Mesenchymal stem cell (in vitro differentiated cells and primary cell): Measurements from ENCODE around the gene SF3B6.

Experiments used
- DNase-seq: peaks from one replicate; pipeline ENCODE4 v3.0.0-alpha.2; 2013
- H2AFZ ChIP-seq: one replicate; pipeline ENCODE4 v1.6.1; 2013; ENCODE audit warnings: low read depth, mild to moderate bottlenecking, control low read depth, inconsistent platforms, low read length, moderate library complexity
- H2AK5ac ChIP-seq: 2 replicates; pipeline ENCODE4 v1.6.1; 2013; ENCODE audit warnings: low read length, moderate library complexity, mild to moderate bottlenecking, inconsistent platforms; ENCODE audit not compliant: severe bottlenecking
- H2BK120ac ChIP-seq: one replicate; pipeline ENCODE4 v1.6.1; 2013; ENCODE audit warnings: low read depth, mild to moderate bottlenecking, inconsistent platforms, low read length, moderate library complexity
- H2BK12ac ChIP-seq, 2 experiments: one replicate each; pipeline ENCODE4 v1.6.1; 2013; ENCODE audit warnings: inconsistent platforms in 2 of 2, low read length in 2 of 2, mild to moderate bottlenecking in 2 of 2, moderate library complexity in 2 of 2, control low read depth in 1 of 2
- H2BK15ac ChIP-seq: one replicate; pipeline ENCODE4 v1.6.1; 2013; ENCODE audit warnings: mild to moderate bottlenecking, low read depth, inconsistent platforms; ENCODE audit not compliant: poor library complexity, severe bottlenecking
- H2BK5ac ChIP-seq: 2 replicates; pipeline ENCODE4 v1.6.1; 2013; ENCODE audit warnings: low read depth, mild to moderate bottlenecking, low read length, control low read depth, inconsistent platforms; ENCODE audit not compliant: poor library complexity, severe bottlenecking
- H3K14ac ChIP-seq, 2 experiments: one replicate each; pipeline ENCODE4 v1.6.1; 2013; ENCODE audit warnings: inconsistent platforms in 2 of 2, low read length in 2 of 2, control low read depth in 1 of 2, mild to moderate bottlenecking in 1 of 2, moderate library complexity in 1 of 2
- H3K18ac ChIP-seq, 2 experiments: one replicate each; pipeline ENCODE4 v1.6.1; 2013; ENCODE audit warnings: inconsistent platforms in 2 of 2, low read length in 2 of 2, control low read depth in 1 of 2, low read depth in 1 of 2, mild to moderate bottlenecking in 1 of 2
- H3K23ac ChIP-seq, 2 experiments: one replicate each; pipeline ENCODE4 v1.6.1; 2013; ENCODE audit warnings: inconsistent platforms in 2 of 2, low read length in 2 of 2, mild to moderate bottlenecking in 2 of 2, moderate library complexity in 2 of 2, control low read depth in 1 of 2
- H3K27ac ChIP-seq: 2 replicates; pipeline ENCODE4 v1.5.1; 2013; ENCODE audit warnings: mild to moderate bottlenecking, moderate library complexity, low read length, control low read depth, inconsistent platforms; ENCODE audit not compliant: poor library complexity, severe bottlenecking
- H3K27me3 ChIP-seq, 2 experiments: 2 replicates each; pipeline versions ENCODE4 v1.6.1 to v1.7.0; 2013; ENCODE audit warnings: low read length in 2 of 2, mild to moderate bottlenecking in 2 of 2, moderate library complexity in 2 of 2, control low read depth in 1 of 2, inconsistent platforms in 1 of 2; ENCODE audit not compliant: control insufficient read depth in 1 of 2, insufficient read depth in 1 of 2
- H3K36me3 ChIP-seq, 2 experiments: 2 replicates each; pipeline versions ENCODE4 v1.6.1 to v1.7.0; 2013; ENCODE audit warnings: low read length in 2 of 2, control low read depth in 1 of 2, inconsistent platforms in 1 of 2, low read depth in 1 of 2, mild to moderate bottlenecking in 1 of 2; ENCODE audit not compliant: insufficient read depth in 2 of 2, control insufficient read depth in 1 of 2
- H3K4ac ChIP-seq, 2 experiments: one replicate each; pipeline ENCODE4 v1.6.1; 2013; ENCODE audit warnings: inconsistent platforms in 2 of 2, low read length in 2 of 2, mild to moderate bottlenecking in 2 of 2, moderate library complexity in 2 of 2, control low read depth in 1 of 2, low read depth in 1 of 2
- H3K4me1 ChIP-seq: 2 replicates; pipeline ENCODE4 v1.6.1; 2013; ENCODE audit warnings: low read depth, low read length, control low read depth; ENCODE audit not compliant: control insufficient read depth, insufficient read depth
- H3K4me2 ChIP-seq: 2 replicates; pipeline ENCODE4 v1.6.1; 2013; ENCODE audit warnings: low read length, mild to moderate bottlenecking, inconsistent platforms; ENCODE audit not compliant: poor library complexity, severe bottlenecking
- H3K4me3 ChIP-seq, 2 experiments: 2 replicates each; pipeline versions ENCODE4 v1.5.1 to v1.7.0; 2013; ENCODE audit warnings: low read length in 2 of 2, mild to moderate bottlenecking in 2 of 2, control low read depth in 1 of 2, low read depth in 1 of 2; ENCODE audit not compliant: insufficient read depth in 1 of 2
- H3K79me1 ChIP-seq: replicated peaks from 2 replicates; pipeline ENCODE4 v1.6.1; 2013; ENCODE audit warnings: mild to moderate bottlenecking, control low read depth, low read length, inconsistent platforms; ENCODE audit not compliant: poor library complexity, severe bottlenecking
- H3K9ac ChIP-seq: 2 replicates; pipeline ENCODE4 v1.7.0; 2013; ENCODE audit warnings: mild to moderate bottlenecking, low read length, moderate library complexity
- H3K9me3 ChIP-seq: 2 replicates; pipeline ENCODE4 v1.7.0; 2013; ENCODE audit warnings: mild to moderate bottlenecking, low read length; ENCODE audit not compliant: control insufficient read depth
- H4K8ac ChIP-seq: one replicate; pipeline ENCODE4 v1.6.1; 2013; ENCODE audit warnings: inconsistent platforms, mild to moderate bottlenecking, low read length, moderate library complexity
- H4K91ac ChIP-seq: one replicate; pipeline ENCODE4 v1.6.1; 2013; ENCODE audit warnings: mild to moderate bottlenecking, low read length, inconsistent platforms
- WGBS: methylation state at CpG from one replicate; pipeline ENCODE4 v1.1.7; 2013; ENCODE audit warnings: mixed read lengths; 5-methylcytosine and 5-hydroxymethylcytosine counted together

Gene SF3B6

DNA sequence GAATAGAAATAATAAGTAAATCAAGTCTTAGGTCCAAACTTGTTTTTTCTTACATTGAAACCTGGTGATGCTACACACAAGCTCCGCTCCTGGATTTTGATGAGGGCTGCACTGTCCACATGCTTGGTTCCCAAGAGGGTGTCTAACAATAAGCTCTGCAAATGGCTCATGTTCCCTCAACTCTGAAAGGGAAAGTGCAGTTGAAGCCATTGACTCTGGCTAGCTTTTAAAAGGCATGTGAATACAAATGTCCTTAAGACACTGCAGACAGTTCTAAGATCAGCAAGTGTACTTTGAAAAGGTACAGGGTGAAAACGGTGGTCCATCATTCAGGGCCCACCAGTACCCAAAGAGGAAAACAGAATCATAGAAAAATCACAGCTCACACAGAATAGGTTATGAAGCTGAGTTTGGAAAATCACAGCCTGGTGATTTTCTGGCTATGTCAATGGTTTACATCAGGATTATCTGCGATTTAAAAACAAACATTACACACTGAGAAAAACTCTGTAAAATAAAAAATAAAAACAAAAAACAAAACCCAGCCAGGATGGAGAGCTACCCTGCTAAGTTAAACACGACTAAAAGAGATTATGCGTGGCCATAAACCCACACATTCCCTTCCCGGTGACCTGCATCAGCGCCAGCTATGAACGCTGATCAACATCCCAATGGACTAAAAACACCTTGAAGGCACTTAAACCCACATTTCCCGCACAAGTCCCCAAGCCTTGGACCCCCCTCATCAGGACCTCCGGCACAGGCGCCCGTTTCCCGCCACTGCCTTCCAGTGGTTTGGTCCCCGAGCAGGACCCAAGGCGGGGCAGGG lies 46.5 kb upstream of the SF3B6 start:
- Histone ChIP-seq H3K27ac (peak overlapping the region; percentile 8), H3K36me3 (no peaks in the 10 kb centered on the region), H3K4me1 (peaks cover 5% of the 10 kb centered on the region), H3K23ac (no peak overlapping the region), H2BK120ac (no peak overlapping the region), H3K4me3 (peak overlapping the region; percentile 88 to 89), H3K9ac (peak overlapping the region; percentile 96), H3K27me3 (no peaks in the 10 kb centered on the region), H3K18ac (peak overlapping the region; percentile 73 to 83), H2BK5ac (no peak overlapping the region), H4K8ac (peak overlapping the region; percentile 74), H2BK12ac (peak overlapping the region in 1 of 2 experiments; percentile 47), H3K14ac (peak overlapping the region in 1 of 2 experiments; percentile 72), H3K79me1 (peaks cover 8% of the 10 kb centered on the region), H3K9me3 (no peaks in the 10 kb centered on the region), H2BK15ac (peak overlapping the region; percentile 86), H4K91ac (no peak overlapping the region), H2AK5ac (no peak overlapping the region), H3K4me2 (peak overlapping the region; percentile 88), H3K4ac (peak overlapping the region; percentile 76 to 87), H2AFZ (peak overlapping the region; percentile 97)
- peak; percentile 30 for DNase-seq
- WGBS: 15% methylated on average over 14 of the region's 15 CpGs

- Histone ChIP-seq H2BK120ac (no peak overlapping the region), H2AK5ac (no peak overlapping the region), H4K91ac (no peak overlapping the region), H2BK5ac (no peak overlapping the region), H3K4ac (no peak overlapping the region), H2AFZ (no peak overlapping the region), H3K27ac (no peak overlapping the region), H3K79me1 (peaks cover 6% of the 10 kb centered on the region), H2BK15ac (no peak overlapping the region), H3K36me3 (no peaks in the 10 kb centered on the region), H3K4me2 (no peak overlapping the region), H3K9me3 (no peaks in the 10 kb centered on the region), H2BK12ac (no peak overlapping the region), H3K18ac (no peak overlapping the region), H3K23ac (no peak overlapping the region), H3K4me1 (peaks cover 5% of the 10 kb centered on the region), H3K27me3 (no peaks in the 10 kb centered on the region), H3K4me3 (no peak overlapping the region), H4K8ac (no peak overlapping the region), H3K14ac (no peak overlapping the region), H3K9ac (no peak overlapping the region)
- WGBS: 71% methylated on average over 4 of the region's 4 CpGs
- DNase-seq: no peak
Measured at GRCh38 chr2:24121469-24121868, 45.3 kb upstream of the SF3B6 start.

DNA sequence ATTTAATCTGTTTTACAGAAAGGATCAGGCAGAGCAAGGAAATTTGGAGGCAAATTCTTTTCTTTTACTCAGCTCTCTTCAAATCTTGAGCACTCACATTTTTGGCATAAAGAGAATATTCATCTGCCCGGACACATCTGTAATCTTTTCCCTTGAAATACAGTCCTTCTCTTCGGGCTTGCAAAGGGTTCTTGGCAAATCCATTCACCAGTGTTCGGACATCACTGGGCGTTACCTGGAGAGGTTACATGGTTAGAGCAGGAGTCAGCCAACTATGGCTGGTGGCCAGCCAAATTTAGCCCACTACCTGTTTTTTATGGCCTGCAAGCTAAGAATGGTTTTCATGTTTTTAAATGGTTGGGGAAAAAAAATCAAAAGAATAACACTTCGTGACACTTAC lies 44.9 kb upstream of the SF3B6 start:
- H2BK120ac ChIP-seq: no peak overlapping the region
- no peak overlapping the region for H3K27ac ChIP-seq
- no peak overlapping the region for H3K14ac ChIP-seq
- H3K27me3 ChIP-seq: no peaks in the 10 kb centered on the region
- no peak overlapping the region for H4K91ac ChIP-seq
- no peak overlapping the region for H2BK5ac ChIP-seq
- no peak overlapping the region for H3K9ac ChIP-seq
- no peaks in the 10 kb centered on the region for H3K9me3 ChIP-seq
- peaks cover 5% of the 10 kb centered on the region for H3K4me1 ChIP-seq
- 99% methylated on average over 4 of the region's 5 CpGs for WGBS
- no peak overlapping the region for H3K4me3 ChIP-seq
- no peak overlapping the region for H3K18ac ChIP-seq
- no peak overlapping the region for H3K23ac ChIP-seq
- H4K8ac ChIP-seq: no peak overlapping the region
- H3K4me2 ChIP-seq: no peak overlapping the region
- H3K4ac ChIP-seq: no peak overlapping the region
- no peak overlapping the region for H2AK5ac ChIP-seq
- no peak overlapping the region for H2BK15ac ChIP-seq
- H2BK12ac ChIP-seq: no peak overlapping the region
- no peaks in the 10 kb centered on the region for H3K36me3 ChIP-seq
- H3K79me1 ChIP-seq: peaks cover 6% of the 10 kb centered on the region
- no peak for DNase-seq
- no peak overlapping the region for H2AFZ ChIP-seq

GRCh38 chr2:24117902-24118301 lies 41.8 kb upstream of the SF3B6 start:
- Histone ChIP-seq H3K14ac (no peak overlapping the region), H3K36me3 (peaks cover 0 to 7% of the 10 kb centered on the region in 2 experiments), H3K9me3 (peaks cover 13% of the 10 kb centered on the region), H2AK5ac (no peak overlapping the region), H2BK120ac (no peak overlapping the region), H3K27ac (no peak overlapping the region), H3K4me2 (no peak overlapping the region), H3K9ac (no peak overlapping the region), H4K91ac (no peak overlapping the region), H3K23ac (no peak overlapping the region), H3K18ac (no peak overlapping the region), H3K4me1 (no peaks in the 10 kb centered on the region), H2BK15ac (no peak overlapping the region), H4K8ac (no peak overlapping the region), H2BK5ac (no peak overlapping the region), H2AFZ (no peak overlapping the region), H2BK12ac (no peak overlapping the region), H3K27me3 (no peaks in the 10 kb centered on the region), H3K4ac (no peak overlapping the region), H3K4me3 (no peak overlapping the region), H3K79me1 (no peaks in the 10 kb centered on the region)
- WGBS: 83% methylated on average over 1 of the region's 1 CpG
- DNase-seq: no peak
